GM12874 (cell line): Measurements from ENCODE around the gene TREH.

Experiments
- TF ChIP-seq, protein P1 (sequence below): IDR thresholded peaks from 2 replicates; pipeline ENCODE4 v1.5.1; 2011; ENCODE audit warnings: low read depth, mild to moderate bottlenecking, control low read depth, low read length, moderate library complexity; ENCODE audit not compliant: insufficient read depth

The TREH gene

DNA sequence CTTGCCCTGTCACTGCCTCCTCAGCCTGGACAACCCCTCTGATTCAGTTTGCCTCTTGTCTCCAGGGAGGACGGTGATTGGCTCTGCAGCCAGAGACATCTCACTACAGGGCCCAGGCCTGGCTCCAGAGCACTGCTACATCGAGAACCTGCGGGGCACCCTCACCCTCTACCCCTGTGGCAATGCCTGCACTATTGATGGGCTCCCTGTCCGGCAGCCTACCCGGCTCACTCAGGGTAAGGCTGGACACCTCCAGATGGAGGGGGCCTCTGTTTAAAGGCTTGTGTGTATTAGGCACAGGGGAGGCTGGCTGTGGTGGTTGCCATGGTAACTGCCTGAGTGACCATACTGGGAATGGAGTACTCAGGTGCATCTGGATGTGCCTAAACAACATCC lies 63.5 kb downstream of the TREH start:
- TF ChIP-seq, protein P1, sequence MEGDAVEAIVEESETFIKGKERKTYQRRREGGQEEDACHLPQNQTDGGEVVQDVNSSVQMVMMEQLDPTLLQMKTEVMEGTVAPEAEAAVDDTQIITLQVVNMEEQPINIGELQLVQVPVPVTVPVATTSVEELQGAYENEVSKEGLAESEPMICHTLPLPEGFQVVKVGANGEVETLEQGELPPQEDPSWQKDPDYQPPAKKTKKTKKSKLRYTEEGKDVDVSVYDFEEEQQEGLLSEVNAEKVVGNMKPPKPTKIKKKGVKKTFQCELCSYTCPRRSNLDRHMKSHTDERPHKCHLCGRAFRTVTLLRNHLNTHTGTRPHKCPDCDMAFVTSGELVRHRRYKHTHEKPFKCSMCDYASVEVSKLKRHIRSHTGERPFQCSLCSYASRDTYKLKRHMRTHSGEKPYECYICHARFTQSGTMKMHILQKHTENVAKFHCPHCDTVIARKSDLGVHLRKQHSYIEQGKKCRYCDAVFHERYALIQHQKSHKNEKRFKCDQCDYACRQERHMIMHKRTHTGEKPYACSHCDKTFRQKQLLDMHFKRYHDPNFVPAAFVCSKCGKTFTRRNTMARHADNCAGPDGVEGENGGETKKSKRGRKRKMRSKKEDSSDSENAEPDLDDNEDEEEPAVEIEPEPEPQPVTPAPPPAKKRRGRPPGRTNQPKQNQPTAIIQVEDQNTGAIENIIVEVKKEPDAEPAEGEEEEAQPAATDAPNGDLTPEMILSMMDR, result no peak

- TF ChIP-seq, protein P1, result no peak
These were observed 64.0 kb downstream of the TREH start for GRCh38 chr11:118615282-118615975.

DNA sequence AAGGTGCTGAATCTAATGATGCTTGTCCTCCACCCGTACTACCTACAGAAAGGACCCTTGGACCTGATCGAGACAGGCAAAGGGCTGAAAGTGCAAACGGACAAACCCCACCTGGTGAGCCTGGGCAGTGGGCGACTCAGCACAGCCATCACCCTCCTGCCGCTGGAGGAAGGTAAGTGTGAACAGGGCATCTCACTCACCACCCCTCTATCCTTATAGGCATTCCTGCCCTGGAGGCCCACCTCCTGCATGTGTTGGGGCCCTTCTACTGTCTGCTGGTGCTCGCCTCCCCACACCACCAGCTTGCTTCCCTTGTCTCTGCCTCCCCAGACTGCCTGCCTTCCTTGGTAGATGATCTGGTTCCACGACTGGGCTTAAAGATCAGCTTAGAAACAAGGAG lies 64.9 kb downstream of the TREH start:
- TF ChIP-seq, protein P1, result no peak

DNA sequence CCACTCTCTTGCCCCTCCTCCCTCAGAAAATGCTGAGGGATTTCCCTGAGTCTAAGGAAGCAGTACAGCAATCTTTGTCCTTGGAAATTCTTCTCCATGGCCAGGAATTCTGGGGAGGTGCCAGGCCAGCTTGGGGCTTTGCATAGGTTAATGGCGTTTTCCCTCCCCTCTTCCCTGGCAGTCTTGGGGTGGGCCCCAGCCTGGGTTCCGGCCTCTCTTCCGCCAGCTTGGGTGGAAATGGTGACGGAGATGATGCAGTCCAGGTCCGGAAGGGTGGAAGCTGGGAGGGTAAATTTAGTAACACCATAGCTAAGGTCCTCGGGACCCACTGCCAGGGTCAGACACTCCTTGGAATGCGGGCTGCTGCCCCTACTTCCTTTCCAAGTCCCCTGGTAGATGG lies 67.1 kb downstream of the TREH start:
- TF ChIP-seq, protein P1, result no peak

DNA sequence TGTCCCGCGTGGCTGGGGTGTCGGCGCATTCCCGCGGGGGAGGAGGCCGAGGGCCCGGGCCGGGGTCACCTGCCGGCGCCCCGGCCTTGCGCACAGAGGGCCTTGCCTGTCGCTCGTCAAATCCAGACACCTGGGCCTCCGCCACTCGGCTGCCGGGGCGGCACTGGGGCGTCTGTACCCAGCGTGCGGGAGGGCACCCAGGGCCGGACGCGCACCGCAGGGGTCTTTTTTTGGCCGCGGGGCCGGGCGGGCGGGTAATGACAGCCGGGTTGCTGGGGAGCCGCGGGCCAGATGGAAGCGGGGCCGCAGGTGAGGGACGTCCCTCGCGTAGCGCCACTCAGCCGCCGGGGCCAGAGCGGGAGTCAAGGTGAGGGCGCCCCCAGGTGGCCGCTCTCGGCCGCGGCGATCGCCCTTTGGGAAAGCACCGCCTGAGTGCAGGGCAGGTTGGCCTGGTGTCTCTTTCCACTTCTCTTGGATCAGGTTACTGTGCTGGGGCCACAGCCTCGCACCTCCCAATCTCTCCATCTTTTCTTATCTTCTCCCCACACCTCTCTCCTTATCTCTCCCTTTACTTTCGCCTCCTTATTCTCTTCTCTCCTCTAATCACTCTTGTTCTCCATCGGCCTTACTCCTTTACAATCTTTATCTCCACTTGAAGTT lies 68.5 kb downstream of the TREH start:
- TF ChIP-seq, protein P1, result peak; percentile 96

GRCh38 chr11:118610225-118610772 lies 69.2 kb downstream of the TREH start:
- TF ChIP-seq, protein P1, result no peak

DNA sequence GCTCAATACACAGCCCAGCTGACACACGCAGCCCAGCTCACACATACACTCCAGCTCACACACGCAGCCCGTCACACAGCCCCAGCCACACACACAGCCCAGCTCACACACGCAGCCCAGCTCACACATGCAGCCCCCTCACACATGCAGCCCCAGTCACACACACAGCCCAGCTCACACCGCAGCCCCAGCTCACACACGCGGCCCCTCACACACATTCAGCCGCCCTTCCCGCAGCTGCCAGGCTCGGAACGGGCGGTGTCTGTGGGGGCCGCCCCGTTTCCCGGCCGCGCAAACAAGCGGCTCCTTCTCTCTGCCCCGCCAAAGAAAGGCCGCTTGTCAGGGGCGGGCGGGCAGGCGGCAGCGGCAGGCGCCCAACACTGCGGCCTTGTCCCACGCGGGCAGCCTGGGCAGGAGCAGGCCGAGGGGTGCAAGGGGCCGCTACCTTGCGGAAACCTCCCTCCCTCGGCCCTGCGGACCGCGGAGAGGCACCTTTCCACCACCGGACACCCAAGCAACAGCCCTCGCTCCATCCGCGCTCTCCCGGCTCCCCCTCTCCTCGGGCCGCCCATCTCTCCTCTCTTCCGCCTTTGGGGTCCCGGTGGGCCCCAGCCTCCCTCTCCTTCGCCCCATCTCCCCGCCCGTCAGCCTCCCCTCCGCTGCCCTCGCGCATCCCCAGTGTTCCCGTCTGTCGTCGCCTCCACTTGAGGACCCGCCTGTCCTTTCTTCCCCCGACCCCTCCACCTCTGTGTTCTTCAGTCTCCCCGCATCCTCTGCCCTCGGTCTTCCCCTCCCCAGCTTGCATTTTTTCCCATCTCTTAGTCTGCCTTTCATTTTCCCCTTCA lies 69.8 kb downstream of the TREH start:
- TF ChIP-seq, protein P1, result no peak
